Measurements from ENCODE around the gene ATP2B3. TPM values are rescaled to one million over a fixed set of nuclear protein-coding genes. Genes with fewer than 3 reads are reported as not detected.
"Not testable (repeated sequence)": the region's sequence is repeated elsewhere in the genome, so short reads cannot be mapped to it uniquely, and the experiment has no call there.

ATP2B3 gene
- total RNA-seq, 4 donors from 2014 or later, result not detected

GRCh38 chrX:153601511-153602110, 84.2 kb downstream of the ATP2B3 start:
- Histone ChIP-seq H3K4me1 (peaks cover 0 to 4% of the 10 kb centered on the region in 2 donors), H3K27ac (no peak overlapping the region), H3K27me3 (no peaks in the 10 kb centered on the region), H3K36me3 (no peaks in the 10 kb centered on the region), H3K9me3 (no peaks in the 10 kb centered on the region), H3K4me3 (replicated peaks in 1 of 3) (no peak overlapping the region)
- TF ChIP-seq CTCF (IDR thresholded peaks at IDR 0.05) (no peak), POLR2A (IDR thresholded peaks at IDR 0.05) (no peak)
- 94 to 95% methylated on average over 8 to 10 of the region's 12 CpGs for WGBS, 2 donors
- intact Hi-C loops (cut with DNase I), result no loop called here
- DNase-seq, result no peak

DNA sequence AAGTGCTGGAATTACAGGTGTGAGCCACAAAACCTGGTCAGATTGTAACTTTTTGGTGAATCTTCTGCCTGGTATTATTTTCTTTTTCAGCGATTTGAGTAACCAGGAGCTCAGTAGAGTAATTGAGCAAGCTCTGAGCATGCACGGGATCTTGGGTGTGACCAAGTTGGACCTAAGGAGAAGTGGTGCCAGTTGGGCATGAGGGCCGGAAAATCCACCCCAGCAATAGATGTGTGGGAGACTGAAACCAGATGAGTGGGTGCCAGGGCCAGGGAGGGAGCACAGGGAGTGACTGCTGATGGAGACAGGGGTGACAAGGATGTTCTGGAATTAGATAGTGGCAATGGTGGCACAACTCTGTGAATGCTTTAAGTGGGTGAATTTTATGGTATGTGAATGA, 85.2 kb downstream of the ATP2B3 start:
- Histone ChIP-seq H3K27ac (no peak overlapping the region), H3K4me3 (replicated peaks in 1 of 3) (no peak overlapping the region), H3K9me3 (no peaks in the 10 kb centered on the region), H3K27me3 (no peaks in the 10 kb centered on the region), H3K4me1 (peaks cover 0 to 4% of the 10 kb centered on the region in 2 donors), H3K36me3 (no peaks in the 10 kb centered on the region)
- DNase-seq, result no peak
- WGBS, 2 donors, result 96 to 97% methylated on average over 3 of the region's 3 CpGs
- intact Hi-C loops (cut with DNase I), result no loop called here
- TF ChIP-seq POLR2A (IDR thresholded peaks at IDR 0.05) (no peak), CTCF (IDR thresholded peaks at IDR 0.05) (no peak)

DNA sequence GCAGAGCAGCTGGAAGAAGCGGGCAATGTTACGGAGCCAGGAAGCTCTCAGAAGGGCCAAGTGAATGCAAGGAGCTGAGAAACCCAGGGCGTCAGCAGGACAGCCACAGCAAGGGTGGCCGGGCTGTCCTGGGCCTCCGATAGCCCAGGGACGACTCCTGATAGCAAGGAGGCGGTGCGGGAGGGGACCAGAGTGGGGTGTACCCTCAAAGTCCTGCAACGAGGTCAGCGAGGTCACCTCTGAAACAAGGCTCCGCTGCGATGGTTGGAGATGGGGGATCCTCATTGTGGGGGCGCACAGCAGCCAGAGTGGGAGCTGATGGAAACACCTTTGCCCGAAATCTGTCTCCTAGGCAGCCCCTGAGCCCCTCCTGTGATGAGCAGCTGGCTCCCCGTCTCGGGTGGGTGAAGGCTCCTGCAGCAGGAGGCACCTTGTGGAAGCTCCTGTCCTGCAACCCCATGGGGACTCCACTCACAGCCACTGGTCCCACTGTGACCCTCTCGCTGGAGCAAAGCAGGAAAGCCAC, 85.8 kb downstream of the ATP2B3 start:
- no peak for TF ChIP-seq CTCF (IDR thresholded peaks at IDR 0.05)
- TF ChIP-seq POLR2A (IDR thresholded peaks at IDR 0.05), result no peak
- Histone ChIP-seq H3K36me3 (no peaks in the 10 kb centered on the region), H3K9me3 (no peaks in the 10 kb centered on the region), H3K4me1 (no peaks in the 10 kb centered on the region), H3K27me3 (no peaks in the 10 kb centered on the region), H3K4me3 (replicated peaks in 1 of 3) (no peak overlapping the region), H3K27ac (no peak overlapping the region)
- intact Hi-C loops (cut with DNase I), result no loop called here
- WGBS, 2 donors, result 95 to 100% methylated on average over 3 to 7 of the region's 17 CpGs
- DNase-seq, result no peak

DNA sequence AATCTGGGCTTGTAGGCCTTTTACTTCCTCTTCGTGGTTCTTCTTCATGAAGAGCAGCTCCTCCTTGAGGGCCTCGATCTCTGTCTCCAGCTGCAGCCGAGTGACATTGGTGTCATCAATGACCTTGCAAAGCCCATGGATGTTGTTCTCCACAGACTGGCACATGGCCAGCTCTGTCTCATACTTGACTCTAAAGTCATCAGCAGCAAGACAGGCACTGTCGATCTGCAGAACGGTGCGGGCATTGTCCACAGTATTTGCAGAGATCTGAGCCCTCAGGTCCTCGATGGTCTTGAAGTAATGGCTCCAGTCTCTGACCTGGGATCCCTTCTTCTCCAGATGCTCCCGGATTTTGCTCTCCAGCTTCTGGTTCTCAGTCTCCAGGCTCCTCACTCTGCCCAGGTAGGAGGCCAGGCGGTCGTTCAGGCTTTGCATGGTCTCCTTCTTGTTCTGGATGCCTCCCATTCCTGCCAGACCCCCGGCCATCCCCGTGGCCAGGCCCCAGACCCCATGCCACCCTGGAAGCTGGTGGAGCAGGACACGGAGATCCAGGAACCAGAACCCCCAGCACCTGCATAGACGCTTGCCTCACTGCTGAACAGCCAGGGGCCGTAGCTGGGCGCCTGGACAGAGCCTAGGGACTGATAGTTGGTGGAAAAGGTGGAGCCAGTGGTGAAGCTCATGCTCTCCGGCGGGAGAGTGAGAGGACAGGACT, 87.4 kb downstream of the ATP2B3 start:
- not testable (repeated sequence) for H3K9me3 ChIP-seq; H3K27me3 ChIP-seq; H3K27ac ChIP-seq; H3K4me3 ChIP-seq (replicated peaks in 1 of 3); H3K4me1 ChIP-seq; H3K36me3 ChIP-seq; DNase-seq
- 91 to 94% methylated on average over 8 to 10 of the region's 18 CpGs for WGBS, 2 donors
- intact Hi-C loops (cut with DNase I), result loop anchor here (5.0 kb wide), 1 partner anchor 62 kb away; no protein-coding TSS in a partner anchor

GRCh38 chrX:153606503-153606902, 89.1 kb downstream of the ATP2B3 start:
- no peaks in the 10 kb centered on the region for H3K36me3 ChIP-seq
- H3K27me3 ChIP-seq, result no peaks in the 10 kb centered on the region
- intact Hi-C loops (cut with DNase I), result loop anchor here (5.0 kb wide), 1 partner anchor 61 kb away; no protein-coding TSS in a partner anchor
- H3K9me3 ChIP-seq, result no peaks in the 10 kb centered on the region
- no peak for TF ChIP-seq CTCF (IDR thresholded peaks at IDR 0.05)
- TF ChIP-seq POLR2A (IDR thresholded peaks at IDR 0.05), result no peak
- H3K4me3 ChIP-seq (replicated peaks in 1 of 3), result no peak overlapping the region
- no peak overlapping the region for H3K27ac ChIP-seq
- peaks cover 0 to 5% of the 10 kb centered on the region in 2 donors for H3K4me1 ChIP-seq
- WGBS, 2 donors, result 83 to 88% methylated on average over 23 of the region's 23 CpGs
- DNase-seq, result no peak
